Keratinocyte (primary cell): Measurements from ENCODE around the gene MCM3AP. TPM values are rescaled to one million over a fixed set of nuclear protein-coding genes. Genes with fewer than 3 reads are reported as not detected.
"Not testable (repeated sequence)": the region's sequence is repeated elsewhere in the genome, so short reads cannot be mapped to it uniquely, and the experiment has no call there.

Source experiments
- DNase-seq: peaks from one replicate; pipeline ENCODE4 v3.0.0-alpha.2; 2011; ENCODE audit warnings: low read depth, missing footprints, low spot score
- FAIRE-seq: peaks from 2 replicates; lab custom pipeline; 2011; peaks lifted over from hg19 to GRCh38; lab: Jason Lieb, UNC
- H2AFZ ChIP-seq: 2 replicates; pipeline ENCODE4 v1.6.0; 2012; ENCODE audit warnings: low read length, control low read depth, inconsistent platforms; ENCODE audit not compliant: control insufficient read depth
- H3K27ac ChIP-seq: 2 replicates; pipeline ENCODE4 v1.5.1; 2011; ENCODE audit warnings: low read length; ENCODE audit not compliant: control insufficient read depth, insufficient read depth
- H3K27me3 ChIP-seq: 3 replicates; pipeline ENCODE4 v1.6.0; 2011; ENCODE audit warnings: low read length; ENCODE audit not compliant: control insufficient read depth, insufficient read depth; ENCODE audit errors: extremely low read depth
- H3K36me3 ChIP-seq, 2 experiments: 2 replicates in 1 of 2; 3 replicates in 1 of 2; pipeline ENCODE4 v1.5.1; 2011; ENCODE audit warnings: low read length in 2 of 2, mild to moderate bottlenecking in 1 of 2; ENCODE audit not compliant: control insufficient read depth in 2 of 2, insufficient read depth in 2 of 2; ENCODE audit errors: extremely low read depth in 1 of 2
- H3K4me1 ChIP-seq: 3 replicates; pipeline ENCODE4 v1.5.1; 2011; ENCODE audit warnings: low read length; ENCODE audit not compliant: control insufficient read depth, insufficient read depth; ENCODE audit errors: extremely low read depth
- H3K4me2 ChIP-seq: 3 replicates; pipeline ENCODE4 v1.6.0; 2011; ENCODE audit warnings: low read depth, low read length; ENCODE audit not compliant: control insufficient read depth, insufficient read depth; ENCODE audit errors: extremely low read depth
- H3K4me3 ChIP-seq, 3 experiments: fragments of 200-600 bp in 1 of 3; sonication (generic) in 1 of 3; 2 replicates in 2 of 3; 3 replicates in 1 of 3; pipeline ENCODE4 v1.5.1; 2011 to 2016; ENCODE audit warnings: low read length in 3 of 3, mild to moderate bottlenecking in 3 of 3, control low read depth in 2 of 3, inconsistent platforms in 1 of 3, low read depth in 1 of 3, mixed read lengths in 1 of 3, mixed run types in 1 of 3, moderate library complexity in 1 of 3; ENCODE audit not compliant: control insufficient read depth in 2 of 3, insufficient read depth in 2 of 3; ENCODE audit errors: extremely low read depth in 1 of 3
- H3K79me2 ChIP-seq: 2 replicates; pipeline ENCODE4 v1.6.0; 2012; ENCODE audit warnings: low read length; ENCODE audit not compliant: control insufficient read depth, insufficient read depth
- H3K9ac ChIP-seq: 3 replicates; pipeline ENCODE4 v1.6.0; 2011; ENCODE audit warnings: low read length; ENCODE audit not compliant: control insufficient read depth, insufficient read depth; ENCODE audit errors: extremely low read depth
- H3K9me1 ChIP-seq: 3 replicates; pipeline ENCODE4 v1.6.0; 2011; ENCODE audit warnings: low read length; ENCODE audit not compliant: control insufficient read depth, insufficient read depth; ENCODE audit errors: extremely low read depth
- H3K9me3 ChIP-seq: 2 replicates; pipeline ENCODE4 v1.5.1; 2012; ENCODE audit warnings: low read depth, low read length; ENCODE audit not compliant: control insufficient read depth
- H4K20me1 ChIP-seq: 3 replicates; pipeline ENCODE4 v1.6.0; 2011; ENCODE audit warnings: low read length; ENCODE audit not compliant: control insufficient read depth, insufficient read depth; ENCODE audit errors: extremely low read depth
- CTCF ChIP-seq, 3 experiments: IDR thresholded peaks in 1 of 3; conservative IDR thresholded peaks in 1 of 3; optimal IDR thresholded peaks in 1 of 3; 2 replicates in 2 of 3; 3 replicates in 1 of 3; pipeline versions ENCODE3 to v1.5.1; 2011; ENCODE audit warnings: low read length in 3 of 3, mild to moderate bottlenecking in 3 of 3, moderate library complexity in 2 of 3, control low read depth in 1 of 3, inconsistent platforms in 1 of 3; ENCODE audit not compliant: insufficient read depth in 2 of 3; ENCODE audit errors: extremely low read depth in 1 of 3
- EZH2 ChIP-seq: IDR thresholded peaks from one replicate; pipeline ENCODE4 v1.6.1; 2012; ENCODE audit warnings: inconsistent platforms, mild to moderate bottlenecking, low read length, moderate library complexity
- dilution Hi-C: fragments of 300-500 bp; cut with MboI; formaldehyde crosslinking; loops from one replicate; pipeline ENCODE4 v1.7.0; 2020; ENCODE audit warnings: low sequenced_read_pairs; ENCODE audit not compliant: extremely low pct_ligation_motif_present
- polyA plus RNA-seq, 5 experiments: library from polyadenylated mRNA; depleted of rRNA in 3 of 5; stranded (reverse) in 3 of 5; stranded (forward) in 1 of 5; unstranded in 1 of 5; fragments of >200 nt; gene quantifications; 1 replicate in 1 of 5; 2 replicates in 3 of 5; 3 replicates in 1 of 5; pipeline versions ENCODE4 v1.2.1 to v1.2.3, GENCODE V29; 2011 to 2012; ENCODE audit warnings: missing spikeins in 2 of 5, low read depth in 1 of 5, low replicate concordance in 1 of 5

The MCM3AP gene
- polyA plus RNA-seq, 1 donor (not counting 4 experiments of a cell fraction or from before 2014, with no cell fraction given) = 34.3 TPM

GRCh38 chr21:46203203-46203600, 82.2 kb downstream of the MCM3AP start:
- TF ChIP-seq CTCF (optimal IDR thresholded peaks at IDR 0.05 in 1 of 3, IDR thresholded peaks at IDR 0.05 in 1 of 3, conservative IDR thresholded peaks at IDR 0.05 in 1 of 3; ENCODE audit: extremely low read depth in 1 of 3, insufficient read depth in 2 of 3, low read length in 3 of 3) (no peak), EZH2 (no peak)
- no peaks in the 10 kb centered on the region for H4K20me1 ChIP-seq
- H3K9me1 ChIP-seq = no peaks in the 10 kb centered on the region
- no peaks in the 10 kb centered on the region for H3K9me3 ChIP-seq
- dilution Hi-C loops = no loop called here
- FAIRE-seq (no peak), DNase-seq (no peak)
- H3K9ac ChIP-seq = no peak overlapping the region
- no peak overlapping the region for H3K27ac ChIP-seq
- peaks cover 13% of the 10 kb centered on the region for H3K79me2 ChIP-seq
- no peaks in the 10 kb centered on the region for H3K27me3 ChIP-seq
- no peak overlapping the region for H3K4me2 ChIP-seq
- no peaks in the 10 kb centered on the region for H3K4me1 ChIP-seq
- H3K36me3 ChIP-seq = peaks cover 50 to 52% of the 10 kb centered on the region in 2 experiments
- no peak overlapping the region for H2AFZ ChIP-seq
- H3K4me3 ChIP-seq = no peak overlapping the region

DNA sequence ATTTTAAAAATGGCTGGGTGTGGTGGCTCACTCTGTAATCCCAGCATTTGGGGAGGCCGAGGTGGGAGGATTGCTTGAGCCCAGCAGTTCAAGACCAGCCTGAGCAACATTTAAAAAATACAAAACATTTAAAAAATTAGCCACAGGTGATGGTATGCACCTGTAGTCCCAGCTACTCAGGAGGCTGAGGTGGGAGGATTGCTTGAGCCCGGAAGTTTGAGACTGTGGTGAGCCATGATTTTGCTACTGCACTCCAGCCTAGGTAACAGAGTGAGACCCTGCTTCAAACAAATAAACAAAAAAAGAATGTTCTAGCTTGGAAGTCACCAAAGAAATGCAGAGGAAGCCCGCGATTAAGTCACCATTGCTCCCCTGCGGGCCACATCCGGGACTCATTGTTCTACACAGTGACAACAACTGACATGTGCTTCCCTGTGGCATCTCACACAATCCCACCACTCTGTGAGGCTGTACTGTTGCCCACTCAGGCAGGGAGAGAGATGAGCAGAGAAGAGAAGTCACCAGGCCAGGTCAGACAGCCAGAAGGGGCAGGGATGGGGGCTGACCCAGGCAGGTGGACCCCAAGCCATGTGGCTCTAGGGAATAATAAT, 82.7 kb downstream of the MCM3AP start:
- H3K4me2 ChIP-seq = no peak overlapping the region
- H4K20me1 ChIP-seq = no peaks in the 10 kb centered on the region
- H3K4me3 ChIP-seq = no peak overlapping the region
- no peak overlapping the region for H3K9ac ChIP-seq
- H3K9me3 ChIP-seq = no peaks in the 10 kb centered on the region
- H2AFZ ChIP-seq = no peak overlapping the region
- no peaks in the 10 kb centered on the region for H3K27me3 ChIP-seq
- no peak overlapping the region for H3K27ac ChIP-seq
- no peaks in the 10 kb centered on the region for H3K4me1 ChIP-seq
- FAIRE-seq (no peak), DNase-seq (no peak)
- H3K9me1 ChIP-seq = no peaks in the 10 kb centered on the region
- peaks cover 16% of the 10 kb centered on the region for H3K79me2 ChIP-seq
- TF ChIP-seq CTCF (optimal IDR thresholded peaks at IDR 0.05 in 1 of 3, IDR thresholded peaks at IDR 0.05 in 1 of 3, conservative IDR thresholded peaks at IDR 0.05 in 1 of 3; ENCODE audit: extremely low read depth in 1 of 3, insufficient read depth in 2 of 3, low read length in 3 of 3) (no peak), EZH2 (no peak)
- dilution Hi-C loops = no loop called here
- H3K36me3 ChIP-seq = peaks cover 47 to 48% of the 10 kb centered on the region in 2 experiments

DNA sequence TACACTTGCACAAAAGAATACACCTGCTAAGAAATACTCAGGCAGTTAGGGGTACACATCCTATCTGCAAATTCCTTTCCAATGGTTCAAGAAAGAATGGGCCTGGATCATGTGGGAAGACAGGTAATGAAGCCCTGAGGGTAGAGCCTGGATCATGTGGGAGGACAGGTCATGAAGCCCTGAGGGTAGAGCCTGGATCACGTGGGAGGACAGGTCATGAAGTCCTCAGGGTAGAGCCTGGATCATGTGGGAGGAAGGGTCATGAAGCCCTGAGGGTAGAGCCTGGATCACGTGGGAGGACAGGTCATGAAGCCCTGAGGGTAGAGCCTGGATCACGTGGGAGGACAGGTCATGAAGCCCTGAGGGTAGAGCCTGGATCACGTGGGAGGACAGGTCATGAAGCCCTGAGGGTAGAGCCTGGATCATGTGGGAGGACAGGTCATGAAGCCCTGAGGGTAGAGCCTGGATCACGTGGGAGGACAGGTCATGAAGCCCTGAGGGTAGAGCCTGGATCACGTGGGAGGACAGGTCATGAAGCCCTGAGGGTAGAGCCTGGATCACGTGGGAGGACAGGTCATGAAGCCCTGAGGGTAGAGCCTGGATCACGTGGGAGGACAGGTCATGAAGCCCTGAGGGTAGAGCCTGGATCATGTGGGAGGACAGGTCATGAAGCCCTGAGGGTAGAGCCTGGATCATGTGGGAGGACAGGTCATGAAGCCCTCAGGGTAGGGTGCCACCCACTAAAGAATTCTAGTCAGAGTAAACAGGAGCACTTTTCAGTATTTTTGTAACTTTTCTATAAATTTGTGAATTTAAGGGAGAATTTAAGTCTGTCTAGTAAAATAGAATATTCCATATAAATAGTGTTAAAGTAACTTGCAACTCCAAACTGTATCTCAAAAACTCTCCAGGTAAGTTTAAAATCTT, 84.3 kb downstream of the MCM3AP start:
- H3K36me3 ChIP-seq = peaks cover 46% of the 10 kb centered on the region in 2 experiments
- H3K9ac ChIP-seq = peak overlapping the region; percentile 15
- H3K4me1 ChIP-seq, H3K27me3 ChIP-seq, H3K9me1 ChIP-seq, dilution Hi-C loops, H3K9me3 ChIP-seq, FAIRE-seq, DNase-seq, H3K4me2 ChIP-seq, H4K20me1 ChIP-seq, H3K4me3 ChIP-seq, H2AFZ ChIP-seq: not testable (repeated sequence)
- H3K79me2 ChIP-seq = peaks cover 18% of the 10 kb centered on the region
- H3K27ac ChIP-seq = peak overlapping the region; percentile 86
